ENCODE results near the gene CHMP6. TPM values are rescaled to one million over a fixed set of nuclear protein-coding genes. Genes with fewer than 3 reads are reported as not detected.

Gene CHMP6
- total RNA-seq, 1 donor from 2014 or later: 19.0 TPM

DNA sequence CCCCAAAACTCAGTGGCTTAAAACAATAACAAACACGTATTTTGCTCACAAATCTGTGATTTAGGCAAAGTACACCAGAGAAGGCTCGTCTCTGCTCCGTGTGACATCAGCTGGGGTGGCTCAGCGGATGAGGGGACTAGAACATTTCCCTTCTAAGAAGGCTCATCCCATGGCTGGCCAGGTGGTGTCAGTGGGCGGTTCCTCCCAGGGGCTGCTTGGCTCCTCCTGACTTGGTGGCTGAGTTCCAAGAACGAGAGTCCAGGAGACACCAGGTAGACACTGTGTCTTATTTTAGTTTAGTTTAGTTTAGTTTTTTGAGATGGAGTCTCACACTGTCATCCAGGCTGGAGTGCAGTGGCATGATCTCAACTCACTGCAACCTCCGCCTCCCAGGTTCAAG, 5.6 kb upstream of the CHMP6 start:
- intact Hi-C loops (cut with DNase I): no loop called here
- ATAC-seq (no peak), DNase-seq (ENCODE audit: missing footprints) (peak; percentile 4)

GRCh38 chr17:80986816-80987475, 4.7 kb upstream of the CHMP6 start:
- intact Hi-C loops (cut with DNase I): no loop called here
- peak; percentile 44 for DNase-seq (ENCODE audit: missing footprints)
- ATAC-seq: peak; percentile 42

DNA sequence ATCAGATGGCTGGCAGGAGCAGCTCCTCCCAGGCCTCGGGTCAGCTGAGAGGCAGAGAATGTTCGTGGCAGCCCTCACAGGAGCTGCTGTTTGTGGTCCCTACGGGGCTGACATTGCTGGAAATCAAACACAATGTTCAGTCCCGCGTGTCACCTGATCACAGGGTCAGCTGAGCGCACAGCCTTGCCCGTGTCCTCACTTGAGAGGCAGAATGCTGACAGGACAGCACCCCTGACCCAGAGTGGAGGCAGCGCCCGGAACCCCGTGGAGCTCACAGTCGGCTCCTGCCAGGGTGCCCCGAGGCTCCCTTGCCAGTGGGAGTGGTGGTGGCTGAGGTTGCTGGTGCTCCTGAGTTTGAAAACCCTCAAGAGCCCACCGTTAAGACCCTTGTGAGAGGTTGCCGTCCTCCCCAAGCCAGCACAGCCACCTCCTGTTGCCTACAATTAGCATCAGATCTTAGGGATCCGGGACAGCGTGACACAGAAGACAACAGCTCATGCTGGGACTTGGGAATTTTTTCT, 3.6 kb upstream of the CHMP6 start:
- ATAC-seq (peak; percentile 6), DNase-seq (ENCODE audit: missing footprints) (no peak)
- intact Hi-C loops (cut with DNase I): no loop called here

DNA sequence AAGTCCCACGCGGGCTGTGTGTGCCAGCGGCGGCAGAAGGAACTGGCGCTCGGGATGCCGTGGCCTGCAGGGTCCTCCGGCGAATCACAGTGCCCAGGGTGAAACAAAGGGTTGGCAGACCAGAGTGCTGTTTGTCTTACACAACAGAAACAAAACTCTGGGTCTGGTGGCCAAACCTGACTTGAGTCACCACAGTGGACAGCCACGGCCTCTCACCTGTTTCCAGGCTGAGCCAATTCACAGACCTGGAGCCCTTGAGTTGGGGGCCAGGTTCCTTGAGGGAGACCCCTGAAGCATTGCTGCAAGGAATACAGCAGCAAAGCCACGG, 2.1 kb upstream of the CHMP6 start:
- DNase-seq (ENCODE audit: missing footprints) (peak; percentile 23), ATAC-seq (no peak)
- intact Hi-C loops (cut with DNase I): no loop called here

DNA sequence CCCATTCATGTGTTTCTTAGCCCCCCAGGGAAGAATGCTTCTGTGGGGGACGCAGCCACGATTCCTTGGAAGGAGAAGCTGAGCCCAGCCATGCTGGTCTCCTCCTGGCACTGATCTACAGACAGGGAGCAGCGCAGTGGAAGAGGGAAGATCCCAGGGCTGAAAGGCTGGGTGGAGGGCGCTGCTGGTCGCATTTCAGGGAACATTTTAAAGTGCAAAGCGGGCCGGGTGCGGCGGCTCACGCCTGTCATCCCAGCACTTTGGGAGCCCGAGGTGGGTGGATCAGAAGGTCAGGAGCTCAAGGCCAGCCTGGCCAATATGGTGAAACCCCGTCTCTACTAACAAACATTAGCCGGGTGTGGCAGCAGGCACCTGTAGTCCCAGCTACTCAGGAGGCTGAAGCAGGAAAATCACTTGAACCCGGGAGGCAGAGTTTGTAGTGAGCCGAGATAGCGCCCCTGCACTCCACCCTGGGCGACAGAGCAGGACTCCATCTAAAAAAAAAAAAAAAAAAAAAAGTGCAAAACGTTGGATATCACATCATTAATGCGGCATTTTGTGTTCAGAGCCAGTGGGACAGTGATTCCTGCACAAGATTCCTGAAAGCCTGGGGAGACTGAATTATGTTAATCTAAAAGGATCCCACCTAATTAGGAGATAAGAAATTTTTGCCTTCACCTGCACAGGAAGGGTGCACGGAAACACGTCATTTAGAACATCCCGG, 558 bp upstream of the CHMP6 start:
- DNase-seq (ENCODE audit: missing footprints) (no peak), ATAC-seq (no peak)
- intact Hi-C loops (cut with DNase I): no loop called here

DNA sequence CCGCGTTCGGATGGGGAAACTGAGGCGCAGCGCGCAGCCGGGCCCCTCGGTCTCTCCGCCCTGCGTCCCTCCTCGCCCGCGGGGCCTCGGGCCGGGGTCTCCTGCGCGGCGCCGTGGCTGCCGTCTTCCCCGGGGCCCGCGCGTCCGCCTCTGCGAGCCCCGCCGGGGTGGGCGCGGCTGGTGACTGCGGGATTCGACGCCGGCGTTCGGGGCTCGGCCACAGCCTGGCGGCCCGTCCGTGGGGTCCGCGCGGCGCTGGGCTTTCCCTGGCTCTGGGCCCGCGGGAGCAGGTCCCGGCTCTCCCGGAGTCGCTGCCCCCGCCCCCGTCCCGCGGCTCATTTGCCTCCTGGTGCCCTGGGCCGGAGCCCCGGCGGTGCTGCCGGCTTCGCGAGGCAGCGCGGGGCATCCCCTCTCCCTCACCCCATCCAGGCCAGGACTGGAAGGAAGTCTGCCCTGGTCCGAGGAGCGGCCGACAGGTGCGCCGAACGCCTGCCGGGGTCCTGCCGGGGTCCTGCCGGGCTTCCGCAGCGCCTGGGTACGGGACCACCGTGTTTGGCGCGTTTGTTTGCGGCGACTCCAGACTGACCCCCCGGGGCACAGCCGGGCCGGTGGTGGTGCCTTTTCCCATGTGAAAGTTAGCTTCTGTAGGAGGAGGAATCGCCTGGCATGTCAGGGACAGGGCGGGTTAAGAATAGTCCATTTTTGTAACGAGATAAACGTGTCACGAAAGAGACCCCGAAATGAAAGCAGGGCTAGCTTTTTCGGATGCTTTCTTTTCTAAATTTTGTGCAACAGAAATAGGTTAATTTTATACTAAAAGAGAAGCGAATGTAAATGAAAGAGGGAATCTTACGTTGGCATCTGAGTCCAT, 671 bp downstream of the CHMP6 start:
- ATAC-seq (no peak), DNase-seq (ENCODE audit: missing footprints) (no peak)
- intact Hi-C loops (cut with DNase I): no loop called here

- DNase-seq (ENCODE audit: missing footprints) (no peak), ATAC-seq (no peak)
- intact Hi-C loops (cut with DNase I): no loop called here
These were observed 1.4 kb downstream of the CHMP6 start for GRCh38 chr17:80992948-80993624.

DNA sequence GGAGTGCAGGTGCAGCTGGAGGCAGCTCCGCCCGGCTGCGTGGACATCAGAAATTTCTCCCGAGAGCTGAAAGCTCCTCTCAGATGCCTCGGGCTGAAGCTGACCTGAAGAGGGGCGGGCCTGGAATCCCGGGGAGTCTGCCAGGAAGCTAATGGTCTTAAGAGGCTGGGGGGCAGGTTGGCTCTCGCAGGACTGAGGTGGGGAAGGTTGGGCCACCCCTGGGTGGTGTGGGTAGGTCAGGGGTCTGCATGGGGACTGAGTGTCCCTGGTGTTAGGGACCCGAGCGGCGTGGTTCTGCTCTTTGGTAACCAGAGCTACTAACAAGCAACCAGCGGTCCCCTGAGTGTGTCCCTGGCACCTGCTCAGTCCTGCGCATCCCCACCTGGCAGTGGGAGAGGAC, 3.5 kb downstream of the CHMP6 start:
- intact Hi-C loops (cut with DNase I): no loop called here
- DNase-seq (ENCODE audit: missing footprints) (no peak), ATAC-seq (no peak)

- intact Hi-C loops (cut with DNase I): no loop called here
- DNase-seq (ENCODE audit: missing footprints) (no peak), ATAC-seq (no peak)
These were observed 5.0 kb downstream of the CHMP6 start for GRCh38 chr17:80996422-80997305.

GRCh38 chr17:80997424-80998117, 5.9 kb downstream of the CHMP6 start:
- ATAC-seq (no peak), DNase-seq (ENCODE audit: missing footprints) (no peak)
- intact Hi-C loops (cut with DNase I): no loop called here

DNA sequence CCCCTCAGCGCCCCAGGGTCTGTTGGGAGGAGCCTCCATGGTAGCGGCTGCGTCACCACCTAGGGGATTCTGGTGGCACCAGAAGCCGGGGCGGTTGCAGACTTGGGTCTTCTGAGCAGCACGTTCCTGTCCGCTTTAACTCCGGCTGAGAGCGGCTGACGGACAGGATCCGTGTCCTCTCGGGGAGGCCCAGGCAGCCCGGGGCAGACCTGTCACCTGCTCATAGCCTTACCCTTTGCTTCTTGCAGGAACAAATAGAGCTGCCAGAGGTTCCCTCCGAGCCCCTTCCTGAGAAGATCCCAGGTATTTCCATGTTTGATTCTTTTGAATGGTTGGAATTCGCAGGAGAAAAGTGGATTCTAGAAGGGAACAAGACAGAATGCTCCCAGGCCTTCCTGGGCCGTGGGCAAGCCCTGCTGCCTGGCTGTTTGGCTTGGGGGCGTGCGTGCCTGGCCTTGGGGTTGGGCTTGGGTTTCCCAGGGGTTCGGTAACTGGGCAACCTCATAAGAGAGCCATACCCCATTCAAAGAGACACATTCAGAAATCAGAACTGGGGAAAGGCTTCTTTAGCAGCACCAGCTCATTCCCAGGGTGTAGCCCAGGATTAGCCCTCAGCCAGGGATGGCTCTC, 6.6 kb downstream of the CHMP6 start:
- intact Hi-C loops (cut with DNase I): no loop called here
- no peak for DNase-seq (ENCODE audit: missing footprints)
- ATAC-seq: no peak

DNA sequence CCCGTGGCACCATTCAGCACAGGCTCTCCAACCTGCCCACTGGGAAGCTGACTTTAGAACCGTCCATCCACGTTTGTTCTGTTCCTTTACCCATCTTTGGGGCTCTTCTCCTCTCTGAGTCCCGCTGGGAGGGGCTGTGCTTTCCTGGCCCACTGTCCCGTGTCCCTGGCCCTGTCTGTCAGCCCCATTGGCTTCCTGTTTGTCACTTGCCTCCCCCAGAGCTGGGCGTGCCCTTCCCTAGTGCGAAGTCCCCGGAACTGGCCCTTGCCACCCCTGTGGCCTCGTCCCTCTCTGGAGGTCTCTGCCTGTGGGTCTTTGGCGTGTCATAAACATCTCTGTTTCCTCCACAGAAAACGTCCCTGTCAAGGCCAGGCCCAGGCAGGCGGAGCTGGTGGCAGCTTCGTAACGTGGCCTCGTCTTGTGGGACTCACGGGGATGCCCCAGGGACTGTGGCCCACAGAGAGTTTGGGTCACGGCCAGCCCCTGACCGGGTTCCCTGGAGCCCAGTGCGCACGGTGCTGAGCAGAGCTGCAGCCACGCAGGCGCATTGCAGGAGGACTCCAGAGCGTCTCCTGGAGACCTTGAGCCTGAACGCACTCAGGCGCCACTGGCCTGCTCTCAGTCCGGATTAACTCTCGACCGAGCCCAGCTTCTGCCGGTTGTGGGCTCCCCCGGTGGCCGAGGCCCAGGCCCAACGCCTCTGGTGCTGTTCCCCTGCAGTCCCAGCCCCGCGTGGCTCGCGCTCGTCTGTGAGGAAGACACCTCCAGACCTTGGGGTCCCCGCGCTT, 7.3 kb downstream of the CHMP6 start:
- peak; percentile 60 for DNase-seq (ENCODE audit: missing footprints)
- intact Hi-C loops (cut with DNase I): no loop called here
- no peak for ATAC-seq

DNA sequence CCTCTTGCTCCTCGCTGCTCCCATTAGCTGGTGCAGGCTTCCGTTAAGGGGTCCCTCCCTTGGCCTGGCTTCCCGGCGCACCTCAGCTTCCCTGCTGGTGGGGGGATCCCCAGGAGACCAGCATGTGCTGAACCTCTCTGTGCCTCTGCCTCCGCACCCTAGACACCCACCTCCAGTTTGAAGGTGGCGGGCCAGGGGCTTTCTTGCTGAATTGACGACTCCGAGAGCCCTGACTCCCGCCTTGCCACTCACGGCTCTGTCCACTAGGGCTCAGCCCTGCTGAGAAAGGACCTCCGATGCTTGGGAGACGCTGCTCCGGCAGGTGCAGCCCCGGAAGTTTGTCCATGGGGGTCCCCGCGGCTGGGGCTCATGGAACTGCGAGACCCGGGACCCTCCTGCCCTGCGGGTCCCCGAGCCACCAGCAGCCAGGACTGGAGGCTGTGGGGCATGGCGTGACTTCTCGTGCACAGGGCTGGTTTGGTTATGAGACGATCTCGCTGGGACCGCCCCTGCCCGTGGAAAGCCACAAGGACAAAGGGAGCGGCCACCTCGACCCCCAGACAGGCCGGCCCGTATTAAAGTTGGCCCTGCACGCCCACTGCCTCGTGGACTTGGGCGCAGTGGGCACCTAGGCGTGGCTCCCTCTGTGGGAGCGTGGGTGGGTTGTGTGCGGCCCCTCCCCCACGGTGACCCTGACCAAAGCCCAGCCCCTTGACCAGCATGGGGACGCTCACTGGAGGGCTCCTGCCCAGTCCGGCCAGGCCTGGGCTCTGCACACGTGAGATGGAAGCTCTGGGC, 8.1 kb downstream of the CHMP6 start:
- DNase-seq (ENCODE audit: missing footprints): peak; percentile 62
- no peak for ATAC-seq
- intact Hi-C loops (cut with DNase I): no loop called here

GRCh38 chr17:81000334-81000630, 8.6 kb downstream of the CHMP6 start:
- intact Hi-C loops (cut with DNase I): no loop called here
- ATAC-seq: no peak
- no peak for DNase-seq (ENCODE audit: missing footprints)

DNA sequence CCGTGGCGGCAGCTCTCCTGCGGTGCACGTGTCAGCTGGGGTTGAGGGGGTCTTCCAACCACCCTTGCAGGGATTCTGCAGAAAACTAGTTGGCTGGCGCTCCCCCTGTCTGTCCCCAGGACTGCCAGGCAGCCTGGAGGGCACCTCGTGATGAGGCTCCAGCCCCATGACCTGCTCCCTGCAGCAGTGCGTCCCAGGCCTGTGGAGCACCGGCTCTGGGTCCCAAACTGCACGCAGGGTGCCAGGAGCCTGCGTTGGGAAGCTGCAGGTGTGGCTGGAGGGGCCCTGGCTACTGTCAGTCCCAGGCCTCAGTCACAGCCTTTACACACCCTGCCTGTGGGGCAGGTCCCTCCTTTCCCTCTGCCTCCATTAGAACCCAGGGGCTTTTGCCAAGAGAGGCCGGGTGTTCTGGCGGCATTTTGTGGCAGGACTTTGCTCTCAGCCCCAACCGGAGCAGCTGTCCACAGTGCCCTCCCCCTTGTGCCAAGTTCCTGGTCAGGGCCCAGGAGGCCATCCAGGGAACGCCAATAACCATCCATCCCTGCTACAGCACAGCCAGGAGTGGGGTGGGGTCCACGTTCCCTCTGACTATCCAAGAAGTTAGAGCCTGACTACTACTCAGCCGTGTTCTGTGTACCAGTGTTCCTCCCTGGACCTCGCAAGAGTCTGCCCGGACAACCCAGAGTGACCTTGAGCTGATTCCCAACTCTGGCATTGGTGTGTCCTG, 9.2 kb downstream of the CHMP6 start:
- ATAC-seq (peak; percentile 32), DNase-seq (ENCODE audit: missing footprints) (peak; percentile 66)
- intact Hi-C loops (cut with DNase I): no loop called here
